ENCODE data around the gene MAB21L4. TPM values are rescaled to one million over a fixed set of nuclear protein-coding genes. Genes with fewer than 3 reads are reported as not detected.
A peak's percentile ranks its signal among the peaks of the same experiment; 100 is the strongest.

MAB21L4 gene
- total RNA-seq, 1 donor from 2014 or later = 0.53 TPM

DNA sequence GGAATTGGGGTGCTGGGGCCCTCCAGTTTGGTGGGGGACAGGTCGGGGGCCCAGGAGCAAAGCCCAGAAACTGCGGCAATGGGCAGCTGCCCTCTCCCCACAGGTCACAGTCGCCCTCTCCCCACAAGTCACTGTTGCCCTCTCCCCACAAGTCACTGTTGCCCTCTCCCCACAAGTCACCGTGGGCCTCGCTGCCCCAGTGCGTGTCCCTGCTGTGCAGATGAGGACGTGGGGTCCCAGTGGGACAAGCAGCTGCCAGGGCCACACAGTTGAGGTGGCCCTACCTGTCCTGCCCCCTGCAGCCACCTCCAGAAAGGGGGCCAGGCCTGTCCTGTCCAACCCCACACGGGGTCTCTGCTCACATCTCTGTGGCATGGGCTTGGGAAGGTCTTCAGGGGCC lies 40.3 kb downstream of the MAB21L4 start:
- DNase-seq (ENCODE audit: low read depth) (no peak), FAIRE-seq (no peak)
- Histone ChIP-seq H3K36me3 (ENCODE audit: control insufficient read depth, insufficient read depth, low read length) (no peaks in the 10 kb centered on the region), H3K4me3 (ENCODE audit: low read depth, low read length) (no peak overlapping the region), H3K27me3 (ENCODE audit: control insufficient read depth, insufficient read depth, low read length) (no peaks in the 10 kb centered on the region)
- no peak for TF ChIP-seq CTCF (IDR thresholded peaks at IDR 0.05; ENCODE audit: insufficient read depth, low read length, severe bottlenecking)

DNA sequence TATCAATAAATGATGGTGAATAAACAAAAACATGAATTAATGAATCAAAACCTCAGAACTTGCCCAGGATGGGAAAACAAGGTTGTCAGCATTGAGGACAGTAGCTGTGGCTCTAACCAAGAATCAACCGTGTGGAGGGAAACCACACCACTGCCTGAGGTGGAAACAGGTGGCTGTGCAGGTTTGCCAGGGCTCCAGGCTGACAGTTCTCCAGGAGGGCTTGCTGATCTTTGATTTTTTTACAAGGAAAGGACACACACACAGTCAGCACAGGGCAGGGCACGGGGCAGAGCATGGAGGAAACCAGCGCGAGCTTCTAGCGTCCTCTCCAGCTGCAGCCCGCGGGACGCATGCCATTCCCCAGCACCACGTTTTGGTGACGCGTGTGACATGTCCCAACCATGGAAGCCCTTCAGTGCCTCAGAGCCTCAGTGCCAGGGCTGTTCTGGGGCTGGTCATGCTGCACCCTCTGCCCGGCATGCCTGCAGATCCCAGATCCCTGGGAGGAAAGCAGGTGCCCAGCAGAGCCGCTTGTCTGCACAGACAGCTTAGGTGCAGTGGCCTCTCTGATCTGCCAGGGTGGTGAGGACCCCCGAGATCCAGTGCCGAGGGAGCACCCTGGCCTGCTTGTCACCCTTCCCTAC lies 43.2 kb downstream of the MAB21L4 start:
- H3K36me3 ChIP-seq (ENCODE audit: control insufficient read depth, insufficient read depth, low read length) = no peaks in the 10 kb centered on the region
- no peaks in the 10 kb centered on the region for H3K27me3 ChIP-seq (ENCODE audit: control insufficient read depth, insufficient read depth, low read length)
- no peak overlapping the region for H3K4me3 ChIP-seq (ENCODE audit: low read depth, low read length)
- FAIRE-seq (no peak), DNase-seq (ENCODE audit: low read depth) (no peak)
- TF ChIP-seq CTCF (IDR thresholded peaks at IDR 0.05; ENCODE audit: insufficient read depth, low read length, severe bottlenecking) = no peak

DNA sequence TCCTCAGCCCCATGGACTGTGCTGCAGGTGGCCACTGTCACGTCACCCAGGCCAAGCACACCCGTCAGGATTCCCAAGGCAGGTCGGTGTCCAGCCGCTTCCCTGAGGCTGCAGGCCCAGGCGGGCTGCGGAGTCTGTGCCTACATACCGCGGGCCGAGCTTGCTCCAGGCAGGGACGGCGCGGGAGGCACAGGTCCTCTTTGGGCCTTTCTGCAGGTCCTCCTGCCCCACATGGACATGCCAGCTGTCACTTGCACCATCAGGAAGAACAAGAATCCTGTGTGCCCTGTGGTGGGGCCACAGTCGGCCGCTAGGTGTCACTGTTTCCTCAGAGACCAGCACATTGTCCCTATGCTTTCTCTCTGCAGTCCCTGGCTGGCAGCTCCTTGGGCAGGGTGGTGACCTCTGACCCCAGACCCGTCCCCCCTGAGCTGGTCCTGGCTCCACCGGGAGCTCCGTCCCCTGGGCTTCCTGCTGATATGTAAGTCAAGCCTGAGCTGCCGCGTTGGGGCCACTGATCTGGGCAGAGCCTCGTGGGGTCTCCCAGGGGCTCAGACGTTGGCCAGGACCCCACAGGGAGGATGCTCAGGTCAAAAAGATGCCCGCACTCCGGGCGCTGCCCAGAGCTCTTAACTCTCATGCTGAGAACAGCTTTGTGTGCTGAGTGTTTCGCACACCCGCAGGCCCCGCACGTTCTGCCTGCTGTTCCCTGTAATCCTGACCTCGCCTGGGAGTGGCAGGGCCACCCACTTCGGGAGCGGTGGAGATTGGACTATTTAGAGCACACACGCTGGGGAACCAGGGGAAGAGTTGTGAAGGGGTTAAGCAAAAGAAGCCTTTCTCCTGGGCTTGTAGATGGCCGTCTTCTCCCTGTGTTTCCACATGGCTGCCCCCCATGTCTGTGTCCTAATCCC lies 44.6 kb downstream of the MAB21L4 start:
- no peaks in the 10 kb centered on the region for H3K27me3 ChIP-seq (ENCODE audit: control insufficient read depth, insufficient read depth, low read length)
- TF ChIP-seq CTCF (IDR thresholded peaks at IDR 0.05; ENCODE audit: insufficient read depth, low read length, severe bottlenecking) = peak; percentile 97
- H3K36me3 ChIP-seq (ENCODE audit: control insufficient read depth, insufficient read depth, low read length) = no peaks in the 10 kb centered on the region
- FAIRE-seq (no peak), DNase-seq (ENCODE audit: low read depth) (peak; percentile 58)
- no peak overlapping the region for H3K4me3 ChIP-seq (ENCODE audit: low read depth, low read length)

- DNase-seq (ENCODE audit: low read depth) (no peak), FAIRE-seq (no peak)
- no peak for TF ChIP-seq CTCF (IDR thresholded peaks at IDR 0.05; ENCODE audit: insufficient read depth, low read length, severe bottlenecking)
- H3K4me3 ChIP-seq (ENCODE audit: low read depth, low read length) = no peak overlapping the region
- H3K27me3 ChIP-seq (ENCODE audit: control insufficient read depth, insufficient read depth, low read length) = peaks cover 2% of the 10 kb centered on the region
- no peaks in the 10 kb centered on the region for H3K36me3 ChIP-seq (ENCODE audit: control insufficient read depth, insufficient read depth, low read length)
Observed at GRCh38 chr2:240850756-240851077, 45.2 kb downstream of the MAB21L4 start.

GRCh38 chr2:240850026-240850425 lies 45.9 kb downstream of the MAB21L4 start:
- Histone ChIP-seq H3K4me3 (ENCODE audit: low read depth, low read length) (no peak overlapping the region), H3K36me3 (ENCODE audit: control insufficient read depth, insufficient read depth, low read length) (no peaks in the 10 kb centered on the region), H3K27me3 (ENCODE audit: control insufficient read depth, insufficient read depth, low read length) (peaks cover 2% of the 10 kb centered on the region)
- DNase-seq (ENCODE audit: low read depth) (no peak), FAIRE-seq (no peak)
- no peak for TF ChIP-seq CTCF (IDR thresholded peaks at IDR 0.05; ENCODE audit: insufficient read depth, low read length, severe bottlenecking)

Data from bronchial epithelial cell (primary cell).